ENCODE results near the gene CFAP20. TPM values are rescaled to one million over a fixed set of nuclear protein-coding genes. Genes with fewer than 3 reads are reported as not detected.

The CFAP20 gene
- total RNA-seq, result 23.2 and 32.0 TPM in 2 replicates

GRCh38 chr16:58129097-58129936 lies at the start of gene CFAP20:
Gene CFAP20, minus strand, starts transcription at chr16:58129381. Its CDS starts 266 bp downstream, at chr16:58129115.

Other genes with a start within 250 kb of the CFAP20 start
- not detected in 2 replicates for gene CNGB1, start 158.3 kb downstream of the CFAP20 start, total RNA-seq
- 3.2 and 5.3 TPM in 2 replicates for gene ZNF319, start 128.7 kb downstream of the CFAP20 start, total RNA-seq
- 41.0 and 41.9 TPM in 2 replicates for gene USB1, start 128.0 kb downstream of the CFAP20 start, total RNA-seq
- gene MMP15, start 103.6 kb downstream of the CFAP20 start, total RNA-seq, result 1.6 and 6.1 TPM in 2 replicates
- 31.6 and 39.1 TPM in 2 replicates for gene CSNK2A2, start 68.7 kb upstream of the CFAP20 start, total RNA-seq
- not detected in 2 replicates for gene PRSS54, start 165.6 kb upstream of the CFAP20 start, total RNA-seq